B cell (primary cell): Measurements from ENCODE around the gene MCUB.

Experiments
- EZH2 ChIP-seq: IDR thresholded peaks from 2 replicates; pipeline ENCODE4 v1.6.1; 2012; ENCODE audit warnings: borderline replicate concordance, low read depth, mild to moderate bottlenecking, moderate library complexity, low read length; ENCODE audit not compliant: insufficient read depth, poor library complexity, severe bottlenecking
- TF ChIP-seq, protein P1 (sequence below): fragments of 200-600 bp; IDR thresholded peaks from one replicate; pipeline ENCODE4 v1.8.0; 2022; ENCODE audit warnings: antibody characterized with exemption, mild to moderate bottlenecking

DNA sequence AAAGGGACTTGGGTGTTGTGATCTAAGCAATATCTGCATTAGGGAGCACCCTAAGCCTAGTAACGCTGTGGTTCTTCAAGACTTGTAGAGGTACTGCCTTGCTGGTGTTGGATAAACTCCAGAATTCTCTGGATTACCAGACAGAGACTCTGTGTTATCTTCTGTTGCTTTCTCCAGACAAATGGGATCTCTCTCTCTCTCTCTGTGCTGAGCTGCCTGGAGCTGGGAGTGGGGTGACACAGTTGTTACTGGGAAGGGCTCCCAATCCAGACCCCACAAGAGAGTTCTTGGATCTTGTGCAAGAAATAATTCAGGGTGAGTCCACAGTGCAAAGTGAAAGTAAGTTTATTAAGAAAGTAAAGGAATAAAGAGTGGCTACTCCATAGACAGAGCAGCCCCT is 48.8 kb downstream of the MCUB start:
- TF ChIP-seq, protein P1, sequence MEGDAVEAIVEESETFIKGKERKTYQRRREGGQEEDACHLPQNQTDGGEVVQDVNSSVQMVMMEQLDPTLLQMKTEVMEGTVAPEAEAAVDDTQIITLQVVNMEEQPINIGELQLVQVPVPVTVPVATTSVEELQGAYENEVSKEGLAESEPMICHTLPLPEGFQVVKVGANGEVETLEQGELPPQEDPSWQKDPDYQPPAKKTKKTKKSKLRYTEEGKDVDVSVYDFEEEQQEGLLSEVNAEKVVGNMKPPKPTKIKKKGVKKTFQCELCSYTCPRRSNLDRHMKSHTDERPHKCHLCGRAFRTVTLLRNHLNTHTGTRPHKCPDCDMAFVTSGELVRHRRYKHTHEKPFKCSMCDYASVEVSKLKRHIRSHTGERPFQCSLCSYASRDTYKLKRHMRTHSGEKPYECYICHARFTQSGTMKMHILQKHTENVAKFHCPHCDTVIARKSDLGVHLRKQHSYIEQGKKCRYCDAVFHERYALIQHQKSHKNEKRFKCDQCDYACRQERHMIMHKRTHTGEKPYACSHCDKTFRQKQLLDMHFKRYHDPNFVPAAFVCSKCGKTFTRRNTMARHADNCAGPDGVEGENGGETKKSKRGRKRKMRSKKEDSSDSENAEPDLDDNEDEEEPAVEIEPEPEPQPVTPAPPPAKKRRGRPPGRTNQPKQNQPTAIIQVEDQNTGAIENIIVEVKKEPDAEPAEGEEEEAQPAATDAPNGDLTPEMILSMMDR: no peak
- no peak for TF ChIP-seq EZH2
